A549 treated with dexamethasone at 1 μM for 4 hours (cell line): ENCODE results near the gene TSPYL6. TPM values are rescaled to one million over a fixed set of nuclear protein-coding genes. Genes with fewer than 3 reads are reported as not detected.

Source experiments
- total RNA-seq: library from RNA; stranded (reverse); fragments of 200-300 nt; extraction: Qiagen RNA extraction; gene quantifications from 5 replicates; pipeline ENCODE4 v1.2.3, GENCODE V29; 2022

TSPYL6 gene
- total RNA-seq: 0.03 TPM in 1 of 5 replicates, not detected in the others

GRCh38 chr2:54256091-54256694 lies at the start of gene TSPYL6:
TSPYL6 (minus strand) TSS chr2:54256229; CDS start chr2:54256151, 78 bp downstream.

Other genes starting within 250 kb of the TSPYL6 start
- gene ACYP2, start 140.6 kb downstream of the TSPYL6 start, total RNA-seq: 7.2 to 8.2 TPM (median 7.6 TPM) in 5 replicates
- gene SPTBN1, start 200.1 kb upstream of the TSPYL6 start, total RNA-seq: 117 to 187 TPM (median 173 TPM) in 5 replicates